Neutrophil (primary cell): ENCODE results near the gene GFM1.

Experiments used
- H3K27ac ChIP-seq: fragments of 200-600 bp; sonication (generic); 2 replicates; pipeline ENCODE4 v1.5.1; 2016; ENCODE audit warnings: mild to moderate bottlenecking, moderate library complexity
- H3K27me3 ChIP-seq: fragments of 200-600 bp; sonication (generic); 2 replicates; pipeline ENCODE4 v1.6.0; 2016; ENCODE audit warnings: mild to moderate bottlenecking
- H3K36me3 ChIP-seq: fragments of 200-600 bp; sonication (generic); 2 replicates; pipeline ENCODE4 v1.5.1; 2017
- H3K4me1 ChIP-seq, 2 experiments: fragments of 200-600 bp in 1 of 2; sonication (generic) in 1 of 2; 1 replicate in 1 of 2; 2 replicates in 1 of 2; pipeline versions ENCODE4 v1.5.1 to v1.6.1; 2013 to 2016; ENCODE audit warnings: low read depth in 1 of 2, low read length in 1 of 2, mild to moderate bottlenecking in 1 of 2, moderate library complexity in 1 of 2; ENCODE audit not compliant: control insufficient read depth in 1 of 2, insufficient read depth in 1 of 2
- H3K4me3 ChIP-seq, 2 experiments: fragments of 200-600 bp in 1 of 2; sonication (generic) in 1 of 2; 1 replicate in 1 of 2; 2 replicates in 1 of 2; pipeline ENCODE4 v1.5.1; 2013 to 2016; ENCODE audit warnings: low read depth in 1 of 2, low read length in 1 of 2, mild to moderate bottlenecking in 1 of 2, moderate library complexity in 1 of 2
- H3K9me3 ChIP-seq: fragments of 200-600 bp; sonication (generic); 2 replicates; pipeline ENCODE4 v1.5.1; 2016
- CTCF ChIP-seq: fragments of 200-600 bp; sonication (generic); IDR thresholded peaks from 2 replicates; pipeline ENCODE4 v1.5.1; 2016; ENCODE audit warnings: antibody characterized with exemption

GFM1 gene

DNA sequence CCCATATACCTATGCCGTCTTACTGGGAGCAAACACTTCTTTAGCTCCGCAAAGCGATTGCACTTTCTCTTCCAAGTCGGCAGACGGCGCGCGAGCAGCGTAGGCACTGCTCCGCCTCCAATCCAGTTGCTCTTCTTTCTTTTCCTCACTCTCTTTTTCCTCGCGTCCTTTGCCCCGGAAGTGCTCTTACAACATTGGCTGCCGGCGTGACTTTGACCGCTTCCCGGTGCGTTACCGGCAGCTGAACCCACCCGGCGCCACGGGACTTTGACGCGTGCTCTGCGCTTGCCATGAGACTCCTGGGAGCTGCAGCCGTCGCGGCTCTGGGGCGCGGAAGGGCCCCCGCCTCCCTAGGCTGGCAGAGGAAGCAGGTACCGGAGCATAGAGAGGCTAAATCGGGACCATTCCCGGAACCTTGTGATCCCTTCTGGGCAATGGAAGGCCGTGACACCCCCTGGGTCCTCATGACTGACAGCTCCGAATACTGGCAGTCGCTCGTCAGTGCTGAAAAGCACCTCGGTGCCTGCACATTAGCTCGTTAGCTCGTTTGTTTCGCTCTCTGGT lies at the start of gene GFM1:
Gene GFM1, plus strand, starts transcription at position 183 of the 564 bp plus-strand sequence. Its CDS starts 108 bp downstream, at position 291.
- peak within 1 kb of the TSS; percentile 76 for H3K27ac ChIP-seq
- TF ChIP-seq CTCF: peak; percentile 68
- H3K9me3 ChIP-seq: no peaks in the 10 kb centered on the region
- H3K27me3 ChIP-seq: no peaks in the 10 kb centered on the region
- H3K4me1 ChIP-seq: peaks cover 0 to 14% of the 10 kb centered on the region in 2 experiments
- peaks cover 6% of the 10 kb centered on the region for H3K36me3 ChIP-seq
- H3K4me3 ChIP-seq: peak within 1 kb of the TSS; percentile 73 to 78

DNA sequence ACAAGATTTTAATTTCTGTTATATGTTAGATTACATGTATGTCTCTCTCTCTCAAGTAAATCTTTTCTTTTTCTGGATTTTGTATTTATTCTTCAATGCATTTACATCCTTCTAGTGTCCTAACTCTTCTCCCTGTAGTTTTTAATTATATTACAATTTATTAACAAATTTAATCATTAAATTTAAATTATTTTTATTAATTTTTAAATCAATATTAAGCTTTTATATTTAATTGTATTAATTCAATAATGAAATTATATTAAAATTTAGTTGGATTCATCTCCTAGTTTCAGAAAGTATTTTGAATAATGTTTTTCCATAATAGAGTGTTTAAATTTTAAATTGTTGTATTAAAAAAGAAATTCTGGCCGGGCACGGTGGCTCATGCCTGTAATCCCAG lies 43.5 kb upstream of the GFM1 start:
- Histone ChIP-seq H3K4me3 (no peak overlapping the region), H3K9me3 (no peaks in the 10 kb centered on the region), H3K36me3 (no peaks in the 10 kb centered on the region), H3K4me1 (no peaks in the 10 kb centered on the region), H3K27ac (no peak overlapping the region), H3K27me3 (no peaks in the 10 kb centered on the region)
- no peak for TF ChIP-seq CTCF

DNA sequence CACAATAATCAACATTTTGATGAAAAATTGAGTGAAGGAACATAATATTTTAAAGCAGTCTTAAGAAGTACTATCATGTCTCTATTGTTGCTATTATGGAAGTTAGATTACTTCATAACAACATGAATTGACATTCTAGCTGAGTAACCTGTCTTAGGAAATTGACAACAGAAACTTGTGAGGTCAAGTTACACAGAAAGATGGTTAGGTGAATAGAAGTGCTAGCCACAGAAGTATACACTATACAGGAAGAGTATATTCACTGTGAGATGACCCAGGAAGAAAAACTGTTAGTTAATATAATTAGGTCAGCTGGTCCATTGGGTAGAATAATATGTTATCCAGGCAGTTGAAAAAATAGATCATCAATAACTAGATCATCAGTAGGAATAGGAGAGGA lies 42.1 kb upstream of the GFM1 start:
- H3K9me3 ChIP-seq: no peaks in the 10 kb centered on the region
- H3K27me3 ChIP-seq: no peaks in the 10 kb centered on the region
- no peak overlapping the region for H3K27ac ChIP-seq
- no peaks in the 10 kb centered on the region for H3K4me1 ChIP-seq
- no peak overlapping the region for H3K4me3 ChIP-seq
- TF ChIP-seq CTCF: no peak
- H3K36me3 ChIP-seq: no peaks in the 10 kb centered on the region

- no peaks in the 10 kb centered on the region for H3K36me3 ChIP-seq
- H3K9me3 ChIP-seq: peaks cover 19% of the 10 kb centered on the region
- TF ChIP-seq CTCF: no peak
- no peak overlapping the region for H3K27ac ChIP-seq
- H3K4me1 ChIP-seq: no peaks in the 10 kb centered on the region
- no peak overlapping the region for H3K4me3 ChIP-seq
- H3K27me3 ChIP-seq: no peaks in the 10 kb centered on the region
These were observed 26.1 kb upstream of the GFM1 start for GRCh38 chr3:158617982-158618875.

DNA sequence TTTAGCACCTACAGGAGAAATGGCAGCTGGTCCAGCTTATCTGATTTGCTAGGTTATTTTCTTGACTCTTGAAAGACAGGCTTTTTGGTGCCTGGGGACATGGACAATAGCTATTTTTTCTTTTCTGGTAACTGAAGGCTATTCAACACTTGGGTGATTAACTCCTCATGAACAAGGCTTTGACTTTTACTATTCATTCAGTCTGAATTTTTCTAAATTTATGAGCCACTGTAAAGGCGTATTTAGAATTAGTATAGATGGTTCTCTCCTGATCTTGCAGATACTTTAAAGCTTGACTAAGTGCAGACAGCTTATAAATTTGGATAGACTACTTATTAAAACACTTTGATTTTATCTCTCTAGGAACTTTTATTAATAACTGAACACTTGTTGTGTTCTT lies 18.4 kb upstream of the GFM1 start:
- peaks cover 6% of the 10 kb centered on the region for H3K9me3 ChIP-seq
- H3K27me3 ChIP-seq: no peaks in the 10 kb centered on the region
- H3K27ac ChIP-seq: no peak overlapping the region
- no peaks in the 10 kb centered on the region for H3K36me3 ChIP-seq
- no peak for TF ChIP-seq CTCF
- H3K4me3 ChIP-seq: no peak overlapping the region
- no peaks in the 10 kb centered on the region for H3K4me1 ChIP-seq
